Astrocyte of the spinal cord (primary cell): ENCODE measurements around the gene ANKRD23.

Experiments
- DNase-seq: peaks from one replicate; pipeline ENCODE4 v3.0.0; 2011; ENCODE audit warnings: low read depth, low spot score
- H3K4me3 ChIP-seq: 2 replicates; pipeline ENCODE4 v1.5.1; 2011; ENCODE audit warnings: low read depth, mild to moderate bottlenecking, low read length, moderate library complexity
- CTCF ChIP-seq: IDR thresholded peaks from 2 replicates; pipeline ENCODE4 v1.5.1; 2012; ENCODE audit warnings: low read depth, mild to moderate bottlenecking, low read length, inconsistent platforms
- in situ Hi-C: cut with HindIII; loops from 2 replicates; pipeline ENCODE4 v1.10.0; 2017; ENCODE audit warnings: low sequenced_read_pairs

Gene ANKRD23

DNA sequence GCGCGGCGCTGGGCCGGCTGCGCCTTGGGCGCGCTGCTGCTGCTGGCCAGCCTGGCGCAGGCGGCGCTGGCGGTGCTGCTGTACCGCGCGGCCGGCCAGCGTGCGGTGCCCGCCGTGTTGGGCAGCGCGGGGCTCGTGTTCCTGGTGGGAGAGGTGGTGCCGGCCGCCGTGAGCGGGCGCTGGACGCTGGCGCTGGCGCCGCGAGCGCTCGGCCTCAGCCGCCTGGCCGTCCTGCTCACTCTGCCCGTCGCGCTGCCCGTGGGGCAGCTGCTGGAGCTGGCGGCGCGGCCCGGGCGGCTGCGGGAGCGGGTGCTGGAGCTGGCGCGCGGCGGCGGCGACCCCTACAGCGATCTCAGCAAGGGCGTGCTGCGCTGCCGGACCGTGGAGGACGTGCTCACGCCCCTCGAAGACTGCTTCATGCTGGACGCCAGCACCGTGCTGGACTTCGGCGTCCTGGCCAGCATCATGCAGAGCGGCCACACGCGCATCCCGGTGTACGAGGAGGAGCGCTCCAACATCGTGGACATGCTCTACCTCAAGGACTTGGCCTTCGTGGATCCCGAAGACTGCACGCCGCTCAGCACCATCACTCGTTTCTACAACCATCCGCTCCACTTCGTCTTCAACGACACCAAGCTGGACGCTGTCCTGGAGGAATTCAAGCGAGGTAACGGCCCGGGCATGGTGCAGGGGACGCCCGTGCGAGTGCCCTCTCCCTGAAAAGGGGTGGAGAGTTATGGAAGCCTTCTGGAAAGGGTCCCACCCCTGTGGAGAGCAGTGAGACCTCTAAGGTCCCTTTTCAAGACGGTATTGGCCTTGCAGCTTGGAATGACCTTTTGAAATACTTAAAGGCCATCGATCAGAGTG lies 26.8 kb downstream of the ANKRD23 start:
- in situ Hi-C loops: loop anchor here (25.0 kb wide), 2 partner anchors 130 to 255 kb away; no protein-coding TSS in a partner anchor
- TF ChIP-seq CTCF: no peak
- peak overlapping the region; percentile 45 for H3K4me3 ChIP-seq
- DNase-seq: peak; percentile 24

DNA sequence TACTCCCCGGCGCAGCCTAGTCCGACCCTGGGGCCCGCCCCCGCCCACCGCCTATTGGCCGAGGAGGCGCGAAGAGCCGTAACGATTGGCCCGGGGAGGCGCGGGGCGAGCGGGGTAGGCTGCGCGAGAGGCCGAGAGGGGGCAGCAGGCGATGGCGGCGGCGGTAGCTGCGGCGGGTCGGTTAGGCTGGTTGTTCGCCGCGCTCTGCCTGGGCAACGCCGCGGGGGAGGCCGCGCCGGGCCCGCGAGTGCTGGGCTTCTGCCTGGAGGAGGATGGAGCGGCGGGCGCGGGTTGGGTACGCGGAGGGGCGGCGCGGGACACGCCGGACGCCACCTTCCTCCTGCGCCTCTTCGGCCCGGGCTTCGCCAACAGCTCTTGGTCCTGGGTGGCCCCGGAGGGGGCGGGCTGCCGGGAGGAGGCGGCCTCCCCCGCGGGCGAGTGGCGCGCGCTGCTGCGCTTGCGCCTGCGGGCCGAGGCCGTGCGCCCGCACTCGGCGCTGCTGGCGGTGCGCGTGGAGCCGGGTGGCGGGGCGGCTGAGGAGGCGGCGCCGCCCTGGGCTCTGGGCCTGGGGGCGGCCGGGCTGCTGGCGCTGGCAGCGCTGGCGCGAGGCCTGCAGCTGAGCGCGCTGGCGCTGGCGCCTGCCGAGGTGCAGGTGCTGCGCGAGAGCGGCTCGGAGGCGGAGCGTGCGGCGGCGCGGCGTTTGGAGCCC lies 27.5 kb downstream of the ANKRD23 start, which contains the start of gene CNNM3:
TSS of gene CNNM3 (plus strand) at position 142 of the 709 bp plus-strand sequence. CDS start at position 152, 10 bp downstream.
- in situ Hi-C loops: loop anchor here (25.0 kb wide), 2 partner anchors 129 to 254 kb away; no protein-coding TSS in a partner anchor
- H3K4me3 ChIP-seq: peak within 1 kb of the TSS; percentile 47
- peak; percentile 93 for DNase-seq
- TF ChIP-seq CTCF: peak; percentile 55

- peak; percentile 61 for DNase-seq
- in situ Hi-C loops: loop anchor here (25.0 kb wide), 2 partner anchors 128 to 253 kb away; no protein-coding TSS in a partner anchor
- no peak for TF ChIP-seq CTCF
- peak overlapping the region; percentile 47 for H3K4me3 ChIP-seq
Measured at GRCh38 chr2:96815326-96816126, 28.3 kb downstream of the ANKRD23 start.

GRCh38 chr2:96813656-96814055 lies 30.2 kb downstream of the ANKRD23 start:
- DNase-seq: no peak
- no peak overlapping the region for H3K4me3 ChIP-seq
- no peak for TF ChIP-seq CTCF
- in situ Hi-C loops: loop anchor here (25.0 kb wide), 2 partner anchors 126 to 251 kb away; no protein-coding TSS in a partner anchor

GRCh38 chr2:96811917-96812316 lies 31.9 kb downstream of the ANKRD23 start:
- in situ Hi-C loops: loop anchor here (25.0 kb wide), 2 partner anchors 125 to 250 kb away; no protein-coding TSS in a partner anchor
- no peak overlapping the region for H3K4me3 ChIP-seq
- no peak for TF ChIP-seq CTCF
- no peak for DNase-seq
